HFFc6 (cell line): ENCODE measurements around the gene PCNX4. TPM values are rescaled to one million over a fixed set of nuclear protein-coding genes. Genes with fewer than 3 reads are reported as not detected.
A peak's percentile ranks its signal among the peaks of the same experiment; 100 is the strongest.
"Not testable (repeated sequence)": the region's sequence is repeated elsewhere in the genome, so short reads cannot be mapped to it uniquely, and the experiment has no call there.

Experiments used
- DNase-seq: peaks from one replicate; pipeline ENCODE4 v3.0.0-alpha.2; 2018
- H3K27ac Mint-ChIP-seq: 2 replicates; pipeline ENCODE4 v1.8.0; 2020; ENCODE audit warnings: mild to moderate bottlenecking, mixed read lengths
- H3K27me3 Mint-ChIP-seq: 2 replicates; pipeline ENCODE4 v1.8.0; 2021; ENCODE audit warnings: mild to moderate bottlenecking, moderate library complexity, mixed read lengths; ENCODE audit not compliant: insufficient read depth
- H3K36me3 Mint-ChIP-seq: 2 replicates; pipeline ENCODE4 v1.8.0; 2021; ENCODE audit warnings: low read depth, mixed read lengths
- H3K4me1 Mint-ChIP-seq: 2 replicates; pipeline ENCODE4 v1.8.0; 2020; ENCODE audit warnings: low read depth, mixed read lengths
- H3K4me3 Mint-ChIP-seq: 2 replicates; pipeline ENCODE4 v1.8.0; 2020; ENCODE audit warnings: mild to moderate bottlenecking, moderate library complexity, mixed read lengths
- H3K9me3 Mint-ChIP-seq: 2 replicates; pipeline ENCODE4 v1.8.0; 2020; ENCODE audit warnings: mild to moderate bottlenecking, mixed read lengths
- long read RNA-seq: library from polyadenylated mRNA; unstranded; transcript quantifications from one replicate; pipeline ENCODE4 v2.0.0, GENCODE V29; 2019
- total RNA-seq, 6 experiments: library from RNA; stranded (reverse); fragmentation: NEBNext Ultra II Directional; extraction: Animal tissue kit (Norgen Biotek cat#: 25700); gene quantifications; 2 replicates in 1 of 6; 3 replicates in 5 of 6; pipeline ENCODE4 v1.2.3, GENCODE V29; 2021
- TF ChIP-seq, protein P1 (sequence below): fragments of 200-600 bp; sonication (generic); IDR thresholded peaks from 2 replicates; pipeline ENCODE4 v1.5.0; 2021; ENCODE audit warnings: antibody characterized with exemption, mild to moderate bottlenecking

Gene PCNX4
- 10 to 100 TPM; 46.5 to 67.7 (median 54.9) TPM for total RNA-seq
- long read RNA-seq, full-length matches to known transcripts, result 16 of 33 reads
- long read RNA-seq, partial matches to known transcripts, result 10 of 33 reads
- long read RNA-seq, other reads (novel, unspliced or antisense), result 7 of 33 reads

DNA sequence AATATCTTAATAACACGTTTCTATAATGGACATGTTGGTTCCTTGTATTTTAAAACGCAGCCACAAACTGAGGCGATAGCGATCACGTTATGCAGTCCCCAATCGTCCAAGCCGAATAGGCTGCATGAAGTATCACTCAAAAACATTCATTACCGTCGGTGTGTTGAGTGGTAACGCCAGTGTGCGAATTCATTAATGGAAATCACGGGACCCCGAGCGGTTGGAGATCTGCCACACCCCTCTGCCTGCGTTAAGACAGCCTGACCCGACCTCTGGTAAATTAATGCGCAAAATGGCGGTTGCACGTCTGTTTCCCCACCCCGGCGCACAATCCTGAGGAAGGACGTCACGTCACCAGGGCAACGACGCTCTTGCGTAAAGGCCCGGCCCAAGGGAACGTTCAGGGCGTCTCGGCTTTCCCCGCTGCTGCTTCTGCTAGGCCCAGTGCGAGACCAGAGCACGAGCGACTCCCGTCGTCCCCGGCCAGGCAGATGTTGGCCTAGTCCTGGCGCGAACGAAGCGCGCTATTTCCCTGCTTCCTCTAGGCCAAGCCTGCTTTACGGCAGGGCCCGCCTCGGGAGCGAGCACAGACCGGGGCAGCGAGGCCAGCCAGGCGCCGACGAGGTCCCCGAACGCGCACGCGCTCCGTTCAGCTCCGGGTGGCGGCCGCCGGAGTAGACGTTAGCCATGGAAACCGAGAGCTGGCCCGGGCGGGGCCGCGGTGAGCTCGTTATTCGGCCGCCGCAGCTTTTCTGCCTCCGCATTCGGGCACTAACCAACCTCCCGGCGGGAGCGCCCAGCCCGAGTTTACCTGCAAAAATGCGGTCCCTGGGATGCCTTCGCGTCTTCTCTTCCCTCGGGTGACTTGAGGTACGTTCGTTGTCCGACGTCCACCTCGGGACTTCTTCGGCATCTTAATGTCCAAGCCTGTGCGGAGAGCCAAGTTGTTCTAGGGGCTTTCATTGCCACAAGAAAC, at the start of gene PCNX4:
TSS of gene PCNX4 (plus strand) at position 374 of the 976 bp plus-strand sequence. CDS start 15,716 bp downstream, outside the sequence.
- peak; percentile 97 for DNase-seq
- H3K4me3 Mint-ChIP-seq, result peak within 1 kb of the TSS; percentile 97
- H3K4me1 Mint-ChIP-seq, result peaks cover 40% of the 10 kb centered on the region
- peak within 1 kb of the TSS; percentile 97 for H3K27ac Mint-ChIP-seq
- TF ChIP-seq, protein P1, sequence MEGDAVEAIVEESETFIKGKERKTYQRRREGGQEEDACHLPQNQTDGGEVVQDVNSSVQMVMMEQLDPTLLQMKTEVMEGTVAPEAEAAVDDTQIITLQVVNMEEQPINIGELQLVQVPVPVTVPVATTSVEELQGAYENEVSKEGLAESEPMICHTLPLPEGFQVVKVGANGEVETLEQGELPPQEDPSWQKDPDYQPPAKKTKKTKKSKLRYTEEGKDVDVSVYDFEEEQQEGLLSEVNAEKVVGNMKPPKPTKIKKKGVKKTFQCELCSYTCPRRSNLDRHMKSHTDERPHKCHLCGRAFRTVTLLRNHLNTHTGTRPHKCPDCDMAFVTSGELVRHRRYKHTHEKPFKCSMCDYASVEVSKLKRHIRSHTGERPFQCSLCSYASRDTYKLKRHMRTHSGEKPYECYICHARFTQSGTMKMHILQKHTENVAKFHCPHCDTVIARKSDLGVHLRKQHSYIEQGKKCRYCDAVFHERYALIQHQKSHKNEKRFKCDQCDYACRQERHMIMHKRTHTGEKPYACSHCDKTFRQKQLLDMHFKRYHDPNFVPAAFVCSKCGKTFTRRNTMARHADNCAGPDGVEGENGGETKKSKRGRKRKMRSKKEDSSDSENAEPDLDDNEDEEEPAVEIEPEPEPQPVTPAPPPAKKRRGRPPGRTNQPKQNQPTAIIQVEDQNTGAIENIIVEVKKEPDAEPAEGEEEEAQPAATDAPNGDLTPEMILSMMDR, result no peak
- H3K27me3 Mint-ChIP-seq, result no peaks in the 10 kb centered on the region; the same call in 1 of the 2 replicates
- H3K36me3 Mint-ChIP-seq, result peaks cover 27% of the 10 kb centered on the region
- H3K9me3 Mint-ChIP-seq, result no peaks in the 10 kb centered on the region

DNA sequence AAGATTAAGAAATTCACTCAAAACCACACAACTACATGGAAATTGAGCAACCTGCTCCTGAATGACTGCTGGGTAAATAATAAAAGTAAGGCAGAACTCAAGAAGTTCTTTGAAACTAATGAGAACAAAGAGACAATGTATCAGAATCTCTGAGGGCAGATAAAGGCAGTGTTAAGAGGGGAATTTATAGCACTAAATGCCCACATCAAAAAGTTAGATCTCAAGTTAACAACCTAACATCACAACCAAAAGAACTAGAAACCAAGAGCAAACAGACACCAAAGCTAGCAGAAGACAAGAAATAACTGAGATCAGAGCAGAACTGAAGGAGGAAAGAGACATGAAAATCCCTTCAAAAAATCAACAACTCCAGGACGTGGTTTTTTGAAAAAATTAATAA, 43.7 kb upstream of the PCNX4 start:
- not testable (repeated sequence) for H3K27ac Mint-ChIP-seq, H3K4me3 Mint-ChIP-seq, H3K4me1 Mint-ChIP-seq, DNase-seq, H3K27me3 Mint-ChIP-seq, H3K36me3 Mint-ChIP-seq, H3K9me3 Mint-ChIP-seq

DNA sequence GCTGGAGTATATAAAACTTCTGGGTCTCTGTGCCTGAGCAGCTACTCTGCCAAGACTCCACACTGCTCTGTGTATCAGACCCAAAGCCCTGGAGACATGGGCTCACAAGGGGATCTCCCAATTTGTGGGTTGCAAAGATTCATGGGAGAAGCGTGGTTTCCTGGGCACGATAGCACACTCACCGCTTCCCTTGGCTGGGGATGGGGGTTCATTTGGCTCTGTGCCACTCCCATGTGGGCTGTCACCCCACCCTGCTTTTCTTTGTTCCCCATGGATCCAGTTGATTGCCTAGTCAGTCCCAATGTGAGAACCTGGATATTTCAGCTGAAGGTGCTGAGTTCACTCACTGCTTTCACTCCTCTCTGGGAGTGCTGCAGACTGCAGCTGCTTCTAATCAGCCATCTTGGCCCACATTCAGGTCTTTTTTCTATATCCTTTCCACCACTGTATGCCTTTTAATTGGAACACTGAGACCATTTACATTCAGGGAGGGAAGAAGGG, 40.0 kb upstream of the PCNX4 start:
- no peak for DNase-seq
- Mint-ChIP-seq H3K36me3 (no peaks in the 10 kb centered on the region), H3K4me1 (no peaks in the 10 kb centered on the region), H3K9me3 (no peaks in the 10 kb centered on the region), H3K4me3 (no peak overlapping the region), H3K27ac (no peak overlapping the region), H3K27me3 (0 out of 2 replicates have a peak, but pooled peaks cover 3% of the 10 kb centered on the region)
- TF ChIP-seq, protein P1, result no peak

DNA sequence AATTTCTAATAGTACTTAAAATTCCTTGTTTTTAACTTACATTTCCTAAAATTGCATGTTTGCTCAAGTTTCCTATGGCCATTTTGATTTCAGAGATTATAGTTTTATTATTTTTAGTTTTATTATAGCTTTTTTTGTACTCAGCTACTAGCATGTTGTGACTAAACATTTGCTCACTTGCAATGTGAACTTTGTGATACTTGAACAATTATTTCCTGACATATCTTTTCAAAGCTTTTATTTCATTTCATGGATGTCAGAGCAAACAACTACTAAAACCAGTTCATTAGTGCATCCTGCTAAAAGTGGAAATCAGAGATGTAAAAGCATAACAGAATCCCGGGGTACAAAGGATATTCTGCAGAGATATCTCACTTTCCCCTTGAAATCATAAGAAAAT, 33.6 kb upstream of the PCNX4 start:
- Mint-ChIP-seq H3K36me3 (no peaks in the 10 kb centered on the region), H3K27me3 (peaks cover 5% of the 10 kb centered on the region; the same call in 1 of the 2 replicates), H3K27ac (no peak overlapping the region), H3K4me1 (peaks cover 11% of the 10 kb centered on the region), H3K4me3 (no peak overlapping the region), H3K9me3 (no peaks in the 10 kb centered on the region)
- TF ChIP-seq, protein P1, result no peak
- no peak for DNase-seq

DNA sequence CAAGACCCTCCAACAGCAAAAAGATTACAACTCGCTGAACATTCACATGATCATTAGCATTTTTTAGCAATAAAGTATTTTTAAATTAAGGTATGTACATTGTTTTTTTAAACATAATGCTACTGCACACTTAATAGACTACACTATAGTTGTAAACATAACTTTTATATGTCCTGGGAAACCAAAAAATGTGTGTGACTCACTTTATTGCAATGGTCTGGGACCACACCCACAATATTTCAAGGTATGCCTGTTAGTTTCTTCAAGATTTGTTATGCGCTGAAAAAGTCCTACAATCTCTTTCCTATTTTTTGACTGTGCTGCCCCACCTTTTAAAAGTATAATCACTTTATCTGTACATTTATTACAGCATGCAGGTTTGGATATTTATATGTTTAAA, 30.4 kb upstream of the PCNX4 start:
- H3K4me1 Mint-ChIP-seq, result peaks cover 11% of the 10 kb centered on the region
- no peak overlapping the region for H3K4me3 Mint-ChIP-seq
- no peaks in the 10 kb centered on the region for H3K9me3 Mint-ChIP-seq
- no peaks in the 10 kb centered on the region for H3K36me3 Mint-ChIP-seq
- TF ChIP-seq, protein P1, result no peak
- H3K27me3 Mint-ChIP-seq, result peaks cover 2% of the 10 kb centered on the region; the same call in 1 of the 2 replicates
- no peak for DNase-seq
- no peak overlapping the region; the same call in 1 of the 2 replicates for H3K27ac Mint-ChIP-seq
